ENCODE data around the gene EPB41L5. TPM values are rescaled to one million over a fixed set of nuclear protein-coding genes. Genes with fewer than 3 reads are reported as not detected.

EPB41L5 gene
- total RNA-seq, 1 donor from 2014 or later: 84.0 TPM

GRCh38 chr2:120013597-120014223 lies 833 bp downstream of the EPB41L5 start:
- peaks cover 18% of the 10 kb centered on the region for H3K4me1 ChIP-seq
- peaks cover 54% of the 10 kb centered on the region for H3K79me2 ChIP-seq (ENCODE audit: low read depth)
- TF ChIP-seq EZH2phosphoT487 (IDR thresholded peaks at IDR 0.05) (no peak), CTCF (IDR thresholded peaks at IDR 0.05) (no peak), EZH2 (IDR thresholded peaks at IDR 0.05) (no peak)
- peak overlapping the region; percentile 99 for H3K4me2 ChIP-seq
- H3K27ac ChIP-seq: peak overlapping the region; percentile 93
- H3K4me3 ChIP-seq: peak overlapping the region; percentile 75
- H2AFZ ChIP-seq (replicated peaks): peak overlapping the region; percentile 38
- H3K27me3 ChIP-seq: peaks cover 6% of the 10 kb centered on the region
- DNase-seq (ENCODE audit: low spot score): no peak
- no peaks in the 10 kb centered on the region for H3K9me3 ChIP-seq (ENCODE audit: low read depth)
- Mint-ChIP-seq H3K36me3 (peaks cover 19% of the 10 kb centered on the region), H3K27ac (no peak overlapping the region), H3K4me3 (peak overlapping the region; percentile 96), H3K9me3 (peaks cover 15% of the 10 kb centered on the region), H3K27me3 (ENCODE audit: insufficient read depth, low read depth) (peaks cover 7% of the 10 kb centered on the region), H3K4me1 (peaks cover 15% of the 10 kb centered on the region)
- peak overlapping the region; percentile 77 for H3K9ac ChIP-seq
- H3K36me3 ChIP-seq: no peaks in the 10 kb centered on the region
- peaks cover 22% of the 10 kb centered on the region for H4K20me1 ChIP-seq (ENCODE audit: low read depth)
- H3F3A ChIP-seq (ENCODE audit: low read depth): peaks cover 17% of the 10 kb centered on the region

GRCh38 chr2:120014226-120014980 lies 1.5 kb downstream of the EPB41L5 start:
- H3K36me3 Mint-ChIP-seq: peaks cover 24% of the 10 kb centered on the region
- H3K27me3 Mint-ChIP-seq (ENCODE audit: insufficient read depth, low read depth): peaks cover 7% of the 10 kb centered on the region
- Histone ChIP-seq H4K20me1 (ENCODE audit: low read depth) (peaks cover 29% of the 10 kb centered on the region), H3K79me2 (ENCODE audit: low read depth) (peaks cover 61% of the 10 kb centered on the region), H3K4me2 (peak overlapping the region; percentile 99), H3K27ac (no peak overlapping the region), H3K27me3 (peaks cover 6% of the 10 kb centered on the region), H3K36me3 (peaks cover under 1% of the 10 kb centered on the region), H3K4me3 (peak overlapping the region; percentile 75), H3F3A (ENCODE audit: low read depth) (peaks cover 17% of the 10 kb centered on the region), H2AFZ (replicated peaks) (no peak overlapping the region), H3K4me1 (peaks cover 18% of the 10 kb centered on the region), H3K9ac (no peak overlapping the region), H3K9me3 (ENCODE audit: low read depth) (no peaks in the 10 kb centered on the region)
- DNase-seq (ENCODE audit: low spot score): peak; percentile 21
- H3K27ac Mint-ChIP-seq: no peak overlapping the region
- no peak for TF ChIP-seq EZH2phosphoT487 (IDR thresholded peaks at IDR 0.05)
- TF ChIP-seq EZH2 (IDR thresholded peaks at IDR 0.05): no peak
- TF ChIP-seq CTCF (IDR thresholded peaks at IDR 0.05): no peak
- peaks cover 15% of the 10 kb centered on the region for H3K4me1 Mint-ChIP-seq
- peak overlapping the region; percentile 96 for H3K4me3 Mint-ChIP-seq
- peaks cover 15% of the 10 kb centered on the region for H3K9me3 Mint-ChIP-seq

GRCh38 chr2:120016800-120017199 lies 3.9 kb downstream of the EPB41L5 start:
- no peak for TF ChIP-seq EZH2 (IDR thresholded peaks at IDR 0.05)
- TF ChIP-seq CTCF (IDR thresholded peaks at IDR 0.05): no peak
- no peak for TF ChIP-seq EZH2phosphoT487 (IDR thresholded peaks at IDR 0.05)
- H3K27ac Mint-ChIP-seq: no peak overlapping the region
- Histone ChIP-seq H3K27me3 (no peaks in the 10 kb centered on the region), H3K4me2 (no peak overlapping the region), H3K79me2 (ENCODE audit: low read depth) (peaks cover 85% of the 10 kb centered on the region), H3K36me3 (peaks cover 8% of the 10 kb centered on the region), H3F3A (ENCODE audit: low read depth) (peaks cover 17% of the 10 kb centered on the region), H4K20me1 (ENCODE audit: low read depth) (peaks cover 35% of the 10 kb centered on the region), H2AFZ (replicated peaks) (no peak overlapping the region), H3K4me3 (no peak overlapping the region), H3K9me3 (ENCODE audit: low read depth) (no peaks in the 10 kb centered on the region), H3K9ac (no peak overlapping the region), H3K27ac (no peak overlapping the region), H3K4me1 (peaks cover 18% of the 10 kb centered on the region)
- H3K4me3 Mint-ChIP-seq: no peak overlapping the region
- peaks cover 20% of the 10 kb centered on the region for H3K9me3 Mint-ChIP-seq
- H3K4me1 Mint-ChIP-seq: peaks cover 15% of the 10 kb centered on the region
- peaks cover 4% of the 10 kb centered on the region for H3K27me3 Mint-ChIP-seq (ENCODE audit: insufficient read depth, low read depth)
- peaks cover 40% of the 10 kb centered on the region for H3K36me3 Mint-ChIP-seq
- no peak for DNase-seq (ENCODE audit: low spot score)
